GM06990 (cell line): ENCODE results near the gene CTRL.
"Not testable (repeated sequence)": the region's sequence is repeated elsewhere in the genome, so short reads cannot be mapped to it uniquely, and the experiment has no call there.

ENCODE experiments used
- DNase-seq: peaks from one replicate; pipeline ENCODE4 v3.0.0-alpha.2; 2011; ENCODE audit not compliant: insufficient read length; ENCODE audit errors: extremely low read depth
- H3K27me3 ChIP-seq: replicated peaks from 2 replicates; pipeline ENCODE4 v1.6.0; 2011; ENCODE audit warnings: low read length; ENCODE audit not compliant: control insufficient read depth, insufficient read depth
- H3K36me3 ChIP-seq: 2 replicates; pipeline ENCODE4 v1.5.1; 2011; ENCODE audit warnings: low read length; ENCODE audit not compliant: control insufficient read depth, insufficient read depth
- H3K4me3 ChIP-seq: replicated peaks from 2 replicates; pipeline ENCODE4 v1.5.1; 2011; ENCODE audit warnings: low read depth, mild to moderate bottlenecking, control low read depth, low read length
- CTCF ChIP-seq: IDR thresholded peaks from 2 replicates; pipeline ENCODE4 v1.5.1; 2011; ENCODE audit warnings: low read length, control low read depth, mild to moderate bottlenecking, inconsistent platforms; ENCODE audit not compliant: insufficient read depth, poor library complexity, severe bottlenecking

The CTRL gene

GRCh38 chr16:67919622-67920221 lies 11.9 kb downstream of the CTRL start:
- Histone ChIP-seq H3K4me3 (no peak overlapping the region), H3K27me3 (no peaks in the 10 kb centered on the region), H3K36me3 (peaks cover 21% of the 10 kb centered on the region)
- TF ChIP-seq CTCF = no peak
- DNase-seq = no peak

DNA sequence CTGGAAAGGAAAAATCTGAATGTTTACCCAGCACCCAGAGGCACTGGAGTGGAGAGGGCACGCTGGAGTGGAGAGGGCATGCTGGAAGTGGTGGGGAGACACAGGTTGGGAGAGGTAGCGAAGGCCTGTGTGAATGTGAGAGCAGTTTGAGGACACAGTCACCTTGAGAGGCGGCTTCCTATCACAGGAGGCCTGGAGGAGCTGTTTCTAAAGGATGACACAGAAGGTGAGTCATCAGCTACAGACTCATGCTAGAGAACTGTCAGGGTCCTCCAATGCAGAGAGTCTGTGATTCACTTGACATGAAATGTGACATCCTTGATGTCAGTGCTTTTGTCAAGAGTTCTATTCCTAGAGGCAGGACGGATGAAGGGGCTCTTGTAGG lies 13.8 kb downstream of the CTRL start:
- DNase-seq = no peak
- H3K36me3 ChIP-seq = peaks cover 19% of the 10 kb centered on the region
- H3K27me3 ChIP-seq = no peaks in the 10 kb centered on the region
- no peak overlapping the region for H3K4me3 ChIP-seq
- TF ChIP-seq CTCF = no peak

- no peak for DNase-seq
- H3K27me3 ChIP-seq = no peaks in the 10 kb centered on the region
- TF ChIP-seq CTCF = no peak
These were observed 14.4 kb downstream of the CTRL start for GRCh38 chr16:67917140-67917851.

DNA sequence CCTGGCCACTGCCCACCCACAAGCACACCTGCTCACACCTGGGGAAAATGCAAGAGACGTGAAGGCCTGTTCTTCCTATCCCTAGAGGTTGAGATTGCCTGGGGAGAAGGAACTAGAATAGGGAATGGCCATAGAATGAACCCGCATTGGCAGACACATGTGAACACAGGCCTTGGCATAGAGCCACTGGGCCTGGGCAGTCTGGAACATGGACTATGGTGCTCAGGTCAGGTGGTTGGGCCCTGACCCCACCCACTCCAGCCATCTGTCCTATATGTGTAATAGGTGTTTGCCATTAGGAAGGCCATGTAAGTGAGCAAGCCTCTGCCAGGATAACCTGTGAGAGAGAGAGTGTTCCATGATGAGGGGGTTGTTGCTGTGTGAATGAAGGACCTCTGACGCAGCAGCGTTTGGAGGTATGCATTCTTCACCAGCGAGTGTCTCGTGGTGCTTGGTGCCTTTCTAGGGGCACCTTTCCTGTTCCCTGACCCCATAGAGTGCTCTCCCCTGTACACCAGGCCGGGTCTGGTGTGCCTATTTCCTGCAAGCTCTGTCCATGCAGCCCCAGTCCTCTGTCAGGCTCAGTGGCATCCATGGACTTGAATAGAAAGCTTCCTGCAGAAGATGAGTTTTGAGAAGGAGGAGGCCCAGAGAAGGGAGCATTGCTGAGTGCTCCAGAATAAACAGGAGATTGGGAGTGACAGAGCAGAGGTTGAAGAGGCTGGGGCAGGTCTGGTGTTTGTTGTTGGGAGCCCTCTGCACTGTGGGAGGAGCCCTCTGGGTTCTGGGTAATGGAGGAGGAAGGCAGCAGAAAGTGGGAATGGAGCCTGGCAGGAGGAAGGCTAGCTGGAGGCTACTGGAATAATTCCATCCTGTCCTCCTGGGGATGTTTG lies 15.6 kb downstream of the CTRL start:
- Histone ChIP-seq H3K36me3 (peaks cover 19% of the 10 kb centered on the region), H3K27me3 (no peaks in the 10 kb centered on the region), H3K4me3 (no peak overlapping the region)
- no peak for TF ChIP-seq CTCF
- no peak for DNase-seq

More at GRCh38 chr16:67917140-67917851, 14.4 kb downstream of the CTRL start:
- H3K36me3 ChIP-seq = peaks cover 19% of the 10 kb centered on the region
- no peak overlapping the region for H3K4me3 ChIP-seq

- H3K27me3 ChIP-seq, DNase-seq, H3K4me3 ChIP-seq: not testable (repeated sequence)
- H3K36me3 ChIP-seq = peaks cover 19% of the 10 kb centered on the region
These were observed 16.2 kb downstream of the CTRL start for GRCh38 chr16:67915496-67915769.
